Calu3 (cell line): ENCODE results near the gene B4GALNT2. TPM values are rescaled to one million over a fixed set of nuclear protein-coding genes. Genes with fewer than 3 reads are reported as not detected.
"Not testable (repeated sequence)": the region's sequence is repeated elsewhere in the genome, so short reads cannot be mapped to it uniquely, and the experiment has no call there.

ENCODE experiments used
- BruUV-seq: library from RNA; stranded (reverse); fragments of 400-500 nt; replicated peaks from 2 replicates; lab custom pipeline; 2021; lab: Mats Ljungman, UMichigan
- CTCF ChIA-PET: fragments of 300-600 bp; sonication (Branson Sonifier 250); formaldehyde crosslinking; loops from one replicate; lab custom pipeline; 2022; ENCODE audit warnings: antibody characterized with exemption; lab: Charles Lee
- DNase-seq: peaks from one replicate; pipeline ENCODE4 v3.0.0; 2022
- H3K27ac Mint-ChIP-seq: one replicate; pipeline ENCODE4 v1.8.0; 2022; ENCODE audit warnings: mixed read lengths; ENCODE audit not compliant: unreplicated experiment
- H3K27me3 Mint-ChIP-seq: one replicate; pipeline ENCODE4 v1.8.0; 2022; ENCODE audit warnings: mixed read lengths; ENCODE audit not compliant: unreplicated experiment
- H3K36me3 Mint-ChIP-seq: one replicate; pipeline ENCODE4 v1.8.0; 2022; ENCODE audit warnings: mild to moderate bottlenecking, moderate library complexity, mixed read lengths; ENCODE audit not compliant: insufficient read depth, unreplicated experiment
- H3K4me1 Mint-ChIP-seq: one replicate; pipeline ENCODE4 v1.8.0; 2022; ENCODE audit warnings: mild to moderate bottlenecking, low read depth, mixed read lengths; ENCODE audit not compliant: unreplicated experiment
- H3K4me3 Mint-ChIP-seq: one replicate; pipeline ENCODE4 v1.8.0; 2022; ENCODE audit warnings: mild to moderate bottlenecking, low read depth, moderate library complexity, mixed read lengths; ENCODE audit not compliant: unreplicated experiment
- H3K9me3 Mint-ChIP-seq: one replicate; pipeline ENCODE4 v1.8.0; 2022; ENCODE audit warnings: low read depth, mixed read lengths; ENCODE audit not compliant: unreplicated experiment
- CTCF ChIP-seq: fragments of 200-600 bp; IDR thresholded peaks from one replicate; pipeline ENCODE4 v1.8.0; 2022; ENCODE audit warnings: antibody characterized with exemption; ENCODE audit not compliant: unreplicated experiment
- intact Hi-C: fragments of 100-400 bp; cut with micrococcal nuclease; formaldehyde crosslinking; loops from one replicate; pipeline ENCODE4 v1.10.0; 2022; ENCODE audit not compliant: unreplicated experiment
- total RNA-seq: library from RNA; stranded (reverse); gene quantifications from 2 replicates; pipeline ENCODE4 v1.2.3, GENCODE V29; 2022

Gene B4GALNT2
- total RNA-seq, 1 experiment from 2014 or later, result 1.3 TPM

DNA sequence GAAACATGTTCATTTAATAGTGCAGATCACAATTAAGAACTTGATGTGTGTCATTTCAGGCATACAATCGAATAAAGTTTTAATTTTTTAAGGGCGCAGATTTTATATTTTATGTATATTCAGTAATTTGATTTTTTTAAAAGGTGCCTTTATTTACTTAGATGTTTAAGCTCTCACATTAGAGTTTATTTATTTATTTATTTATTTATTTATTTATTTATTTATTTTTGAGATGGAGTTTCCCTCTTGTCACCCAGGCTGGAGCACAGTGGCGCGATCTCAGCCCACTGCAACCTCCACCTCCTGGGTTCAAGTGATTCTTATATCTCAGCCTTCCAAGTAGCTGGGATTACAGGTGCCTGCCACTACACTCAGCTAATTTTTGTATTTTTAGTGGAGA, 3.8 kb downstream of the B4GALNT2 start:
- Mint-ChIP-seq H3K36me3 (peaks cover 13% of the 10 kb centered on the region), H3K9me3 (no peaks in the 10 kb centered on the region), H3K27ac (no peak overlapping the region), H3K27me3 (peaks cover 16% of the 10 kb centered on the region), H3K4me3 (no peak overlapping the region), H3K4me1 (peaks cover 10% of the 10 kb centered on the region)
- intact Hi-C loops, result no loop called here
- no peak for TF ChIP-seq CTCF
- no TSS peak for BruUV-seq
- CTCF ChIA-PET, result no interaction called here
- no peak for DNase-seq

- H3K4me3 Mint-ChIP-seq, DNase-seq, intact Hi-C loops, BruUV-seq, H3K9me3 Mint-ChIP-seq, H3K27ac Mint-ChIP-seq, H3K36me3 Mint-ChIP-seq: not testable (repeated sequence)
- H3K4me1 Mint-ChIP-seq, result peaks cover 21% of the 10 kb centered on the region
- H3K27me3 Mint-ChIP-seq, result peaks cover 28% of the 10 kb centered on the region
- CTCF ChIA-PET, result interaction anchor here (0.6 kb wide), 1 partner anchor 67 kb away, joined by 4 read pairs; no protein-coding TSS in a partner anchor
Observed at GRCh38 chr17:49145654-49146053, 13.1 kb downstream of the B4GALNT2 start.

DNA sequence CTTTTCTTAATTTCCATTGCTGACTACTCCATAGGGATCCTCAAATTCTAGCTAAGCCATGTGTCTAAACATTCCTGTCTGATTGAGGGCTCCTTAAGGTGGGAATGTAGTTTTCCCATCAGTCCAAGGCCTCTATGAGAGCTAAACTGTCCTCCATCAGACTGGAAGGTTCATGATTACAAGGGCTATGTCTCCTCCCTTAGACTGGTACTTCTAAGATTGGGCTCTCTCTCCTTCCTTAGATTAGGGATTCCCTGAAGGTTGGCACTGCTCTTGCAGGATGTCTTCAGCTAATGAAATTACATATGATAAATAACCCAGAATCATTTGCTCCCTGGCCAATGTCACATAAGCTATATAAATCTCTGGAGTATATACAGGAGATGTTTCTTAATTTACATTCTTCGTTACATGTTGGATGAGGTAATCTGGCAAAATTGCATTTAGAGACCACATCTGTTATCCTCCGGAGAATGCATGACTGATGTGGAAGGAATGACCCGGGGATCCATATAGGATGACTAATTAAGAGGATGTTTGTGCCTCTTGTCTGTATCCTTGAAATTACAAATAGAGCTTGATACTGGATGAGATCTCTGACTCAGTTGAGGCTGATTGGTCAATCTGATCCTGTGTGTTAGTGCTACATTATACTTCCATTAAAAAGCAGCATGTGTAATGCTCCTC, 14.2 kb downstream of the B4GALNT2 start:
- intact Hi-C loops, result no loop called here
- BruUV-seq, result no TSS peak
- DNase-seq, result peak; percentile 31
- TF ChIP-seq CTCF, result no peak
- CTCF ChIA-PET, result interaction anchor here (0.6 to 1.3 kb wide), 7 partner anchors 14 to 927 kb away, joined by 3 to 10 read pairs (median 3); no protein-coding TSS in a partner anchor
- Mint-ChIP-seq H3K9me3 (peaks cover 2% of the 10 kb centered on the region), H3K27ac (peak overlapping the region; percentile 22), H3K4me3 (no peak overlapping the region), H3K36me3 (no peaks in the 10 kb centered on the region), H3K27me3 (peaks cover 23% of the 10 kb centered on the region), H3K4me1 (peaks cover 21% of the 10 kb centered on the region)

GRCh38 chr17:49148171-49148570, 15.6 kb downstream of the B4GALNT2 start:
- CTCF ChIA-PET, result interaction anchor here (0.6 kb wide), 1 partner anchor 98 kb away, joined by 5 read pairs; no protein-coding TSS in a partner anchor
- no TSS peak for BruUV-seq
- Mint-ChIP-seq H3K4me3 (no peak overlapping the region), H3K36me3 (no peaks in the 10 kb centered on the region), H3K4me1 (peaks cover 21% of the 10 kb centered on the region), H3K9me3 (peaks cover 2% of the 10 kb centered on the region), H3K27ac (no peak overlapping the region), H3K27me3 (peaks cover 12% of the 10 kb centered on the region)
- intact Hi-C loops, result no loop called here
- no peak for TF ChIP-seq CTCF
- DNase-seq, result no peak

DNA sequence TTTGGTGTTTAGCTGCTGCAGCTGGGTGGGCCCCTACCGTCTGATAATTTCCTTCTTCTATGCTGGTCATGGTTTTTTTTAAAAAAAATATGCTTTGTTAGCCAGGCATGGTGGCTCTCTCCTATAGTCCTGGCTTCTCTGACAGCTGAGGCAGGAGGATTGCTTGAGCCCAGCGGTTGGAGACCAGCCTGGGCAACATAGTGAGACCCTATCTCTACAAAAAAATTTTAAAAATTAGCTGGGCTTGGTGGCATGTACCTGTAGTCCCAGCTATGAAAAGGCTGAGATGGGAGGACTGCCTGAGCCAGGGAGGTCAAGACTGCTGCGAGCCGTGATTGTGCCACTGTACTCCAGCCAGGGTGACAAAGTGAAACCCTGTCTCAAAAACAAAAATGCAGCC, 19.4 kb downstream of the B4GALNT2 start:
- Mint-ChIP-seq H3K9me3 (no peaks in the 10 kb centered on the region), H3K27me3 (peaks cover 13% of the 10 kb centered on the region), H3K4me3 (no peak overlapping the region), H3K27ac (no peak overlapping the region), H3K4me1 (peaks cover 6% of the 10 kb centered on the region), H3K36me3 (peaks cover 1% of the 10 kb centered on the region)
- no peak for TF ChIP-seq CTCF
- intact Hi-C loops, result no loop called here
- BruUV-seq, result no TSS peak
- CTCF ChIA-PET, result interaction anchor here (0.6 kb wide), 1 partner anchor 21 kb away, joined by 6 read pairs; no protein-coding TSS in a partner anchor
- DNase-seq, result no peak
